Stimulated activated CD8-positive, alpha-beta memory T cell treated with anti-CD3 and anti-CD28 coated beads, Interleukin-7, amount 100 ng/mL, for 4 hours (primary cell): Measurements from ENCODE around the gene OTOL1.

ENCODE experiments used
- DNase-seq, 2 donors: peaks; one replicate each; pipeline ENCODE4 v3.0.0-alpha.2; 2020; ENCODE audit warnings: low read depth in 2 of 2

The OTOL1 gene

GRCh38 chr3:161540594-161540993 lies 44.0 kb downstream of the OTOL1 start:
- DNase-seq, result no peak

DNA sequence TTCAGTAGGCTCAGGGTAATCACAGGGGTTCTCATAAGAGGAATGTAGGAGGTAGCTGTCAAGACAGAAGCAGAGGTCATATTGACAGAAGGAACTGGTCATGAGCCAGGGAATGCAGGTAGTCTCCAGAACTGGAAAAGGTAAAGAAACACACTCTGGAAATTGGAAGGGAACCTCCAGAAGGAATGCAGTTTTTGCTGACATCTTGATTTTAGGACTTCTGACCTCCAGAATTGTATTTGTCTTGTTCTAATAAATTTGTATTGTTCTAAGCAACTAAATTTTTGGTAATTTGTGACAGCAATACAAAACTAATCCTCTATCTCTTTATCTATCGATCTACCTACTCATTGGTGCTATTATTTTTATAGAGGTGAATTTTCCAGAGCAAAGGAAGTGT lies 49.2 kb downstream of the OTOL1 start:
- no peak for DNase-seq

- DNase-seq, result no peak
Measured at GRCh38 chr3:161548301-161548700, 51.7 kb downstream of the OTOL1 start.

DNA sequence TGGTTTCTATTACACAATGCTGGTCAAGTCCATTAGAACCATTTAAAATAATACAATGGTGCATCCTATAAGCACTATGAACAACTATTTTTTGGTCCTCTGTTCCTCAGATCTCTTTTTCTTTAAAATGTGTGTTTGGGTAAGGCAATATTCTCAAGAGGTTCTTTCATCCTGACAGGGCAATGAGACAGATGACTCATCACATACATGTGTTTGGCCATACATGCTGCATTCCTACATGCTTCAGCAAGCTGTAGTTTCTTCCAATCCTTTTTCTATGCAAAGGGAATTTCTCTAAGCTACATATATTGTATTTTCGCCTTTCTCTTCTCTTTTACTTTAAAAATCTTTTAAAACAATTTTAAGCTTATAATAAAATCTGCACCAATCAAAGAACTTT lies 52.7 kb downstream of the OTOL1 start:
- DNase-seq, result no peak

- no peak for DNase-seq
Measured at GRCh38 chr3:161550491-161551195, 54.0 kb downstream of the OTOL1 start.

- no peak for DNase-seq
Measured at GRCh38 chr3:161551697-161552096, 55.1 kb downstream of the OTOL1 start.

DNA sequence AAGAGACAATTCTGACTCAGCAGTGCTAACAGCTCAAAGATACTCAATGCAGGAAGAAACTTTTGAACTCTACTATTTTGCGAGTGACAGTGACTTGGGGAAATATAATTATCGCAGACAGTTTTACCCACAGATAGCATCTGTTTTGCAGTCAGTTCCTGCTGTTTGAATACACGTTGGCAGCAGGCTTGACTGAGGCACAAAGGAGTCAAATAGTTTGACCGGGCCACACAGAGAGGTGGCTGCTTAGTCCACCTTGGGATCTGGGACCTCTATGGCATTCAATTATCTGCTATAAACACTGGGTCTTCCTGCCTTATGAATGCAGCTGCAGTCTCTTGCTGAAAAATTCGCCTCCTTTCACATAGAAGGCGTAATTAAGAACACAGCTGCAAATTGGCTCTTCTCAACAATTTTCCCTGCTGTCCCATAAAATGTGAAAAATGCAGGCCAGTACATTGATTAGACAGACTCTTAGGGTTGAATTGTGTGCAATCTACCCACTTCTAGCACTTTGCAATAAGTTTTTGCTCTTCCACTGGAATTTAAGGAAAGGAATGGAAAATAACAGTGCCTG lies 56.5 kb downstream of the OTOL1 start:
- no peak for DNase-seq
